COLO668 (cell line): ENCODE results near the gene UBAC1.

Experiments
- DNase-seq: peaks from one replicate; lab custom pipeline; 2025; ENCODE audit not compliant: unreplicated experiment; lab: John Stamatoyannopoulos, UW

The UBAC1 gene

GRCh38 chr9:135978642-135979546, 17.7 kb upstream of the UBAC1 start:
- DNase-seq: peak; percentile 34

- DNase-seq: no peak
Measured at GRCh38 chr9:135976944-135977343, 15.8 kb upstream of the UBAC1 start.

- DNase-seq: no peak
Measured at GRCh38 chr9:135976531-135976930, 15.4 kb upstream of the UBAC1 start.

GRCh38 chr9:135975834-135976233, 14.7 kb upstream of the UBAC1 start:
- no peak for DNase-seq

GRCh38 chr9:135974220-135974573, 13.0 kb upstream of the UBAC1 start:
- no peak for DNase-seq

GRCh38 chr9:135973277-135974219, 12.4 kb upstream of the UBAC1 start:
- DNase-seq: peak; percentile 55

- peak; percentile 30 for DNase-seq
Measured at GRCh38 chr9:135971892-135972291, 10.7 kb upstream of the UBAC1 start.

- no peak for DNase-seq
Measured at GRCh38 chr9:135971111-135971766, 10.1 kb upstream of the UBAC1 start.

- no peak for DNase-seq
Measured at GRCh38 chr9:135970128-135970815, 9.1 kb upstream of the UBAC1 start.

- no peak for DNase-seq
Measured at GRCh38 chr9:135969064-135969683, 8.0 kb upstream of the UBAC1 start.

- DNase-seq: no peak
Measured at GRCh38 chr9:135968601-135969000, 7.4 kb upstream of the UBAC1 start.

- DNase-seq: no peak
Measured at GRCh38 chr9:135968083-135968476, 6.9 kb upstream of the UBAC1 start.

GRCh38 chr9:135966916-135967260, 5.7 kb upstream of the UBAC1 start:
- DNase-seq: peak; percentile 33

- DNase-seq: no peak
Measured at GRCh38 chr9:135965124-135965756, 4.1 kb upstream of the UBAC1 start.

- no peak for DNase-seq
Measured at GRCh38 chr9:135963938-135964337, 2.8 kb upstream of the UBAC1 start.

- DNase-seq: no peak
Measured at GRCh38 chr9:135963338-135963737, 2.2 kb upstream of the UBAC1 start.

- no peak for DNase-seq
Measured at GRCh38 chr9:135962696-135963307, 1.6 kb upstream of the UBAC1 start.

- no peak for DNase-seq
Measured at GRCh38 chr9:135961811-135962695, 880 bp upstream of the UBAC1 start.
